ENCODE measurements around the gene SOCS1. TPM values are rescaled to one million over a fixed set of nuclear protein-coding genes. Genes with fewer than 3 reads are reported as not detected.

The SOCS1 gene
- total and polyA plus RNA-seq, 10 donors, result 7.7 to 50.8 (median 21.8) TPM

DNA sequence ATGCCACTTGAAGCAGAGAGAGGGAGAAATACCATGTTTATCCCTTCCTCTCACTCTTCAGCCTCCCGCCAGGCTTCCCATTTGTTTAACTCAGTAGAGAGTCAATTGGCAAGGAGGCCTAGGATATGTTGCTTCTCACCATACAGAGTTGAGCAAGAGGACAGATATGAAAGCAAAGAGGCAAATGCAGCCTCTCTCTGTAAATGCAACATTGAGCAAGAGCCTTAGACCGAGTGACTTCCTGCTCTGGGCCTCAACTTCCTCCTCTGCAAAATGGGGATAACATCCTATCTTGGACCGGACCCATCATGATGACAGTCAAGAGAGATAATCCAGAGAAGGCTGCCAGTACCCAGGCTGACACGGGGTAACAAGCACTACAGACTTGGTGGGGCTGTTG, 36.8 kb downstream of the SOCS1 start:
- DNase-seq, result no peak
- WGBS, 5 donors, result 59 to 85% (median 63%) methylated on average over 4 of the region's 4 CpGs
- intact Hi-C loops (cut with DNase I; ENCODE audit: low total_unique reads), result no loop called here

DNA sequence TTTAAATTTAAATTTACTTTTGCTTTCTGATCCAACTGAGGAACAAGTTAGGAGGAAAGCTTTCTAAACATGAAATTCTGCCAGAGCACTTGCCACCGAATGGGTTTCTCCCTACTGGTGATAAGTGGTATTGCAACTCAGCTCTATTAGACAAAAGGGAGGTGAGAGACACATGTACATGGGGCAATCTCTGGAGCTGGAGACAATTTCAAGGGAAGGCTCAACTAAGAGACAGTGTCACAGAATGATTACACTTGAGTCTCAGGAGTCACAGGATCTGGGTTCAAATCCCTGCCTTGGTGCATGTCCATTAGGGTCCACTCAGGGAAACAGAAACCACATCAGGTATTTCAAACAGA, 37.4 kb downstream of the SOCS1 start:
- TF ChIP-seq POLR2A (IDR thresholded peaks at IDR 0.05), result no peak
- TF ChIP-seq, protein P1, sequence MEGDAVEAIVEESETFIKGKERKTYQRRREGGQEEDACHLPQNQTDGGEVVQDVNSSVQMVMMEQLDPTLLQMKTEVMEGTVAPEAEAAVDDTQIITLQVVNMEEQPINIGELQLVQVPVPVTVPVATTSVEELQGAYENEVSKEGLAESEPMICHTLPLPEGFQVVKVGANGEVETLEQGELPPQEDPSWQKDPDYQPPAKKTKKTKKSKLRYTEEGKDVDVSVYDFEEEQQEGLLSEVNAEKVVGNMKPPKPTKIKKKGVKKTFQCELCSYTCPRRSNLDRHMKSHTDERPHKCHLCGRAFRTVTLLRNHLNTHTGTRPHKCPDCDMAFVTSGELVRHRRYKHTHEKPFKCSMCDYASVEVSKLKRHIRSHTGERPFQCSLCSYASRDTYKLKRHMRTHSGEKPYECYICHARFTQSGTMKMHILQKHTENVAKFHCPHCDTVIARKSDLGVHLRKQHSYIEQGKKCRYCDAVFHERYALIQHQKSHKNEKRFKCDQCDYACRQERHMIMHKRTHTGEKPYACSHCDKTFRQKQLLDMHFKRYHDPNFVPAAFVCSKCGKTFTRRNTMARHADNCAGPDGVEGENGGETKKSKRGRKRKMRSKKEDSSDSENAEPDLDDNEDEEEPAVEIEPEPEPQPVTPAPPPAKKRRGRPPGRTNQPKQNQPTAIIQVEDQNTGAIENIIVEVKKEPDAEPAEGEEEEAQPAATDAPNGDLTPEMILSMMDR (IDR thresholded peaks at IDR 0.05 in 8 of 11, conservative IDR thresholded peaks at IDR 0.05 in 3 of 11), result peak in 8 of 11 experiments; percentile 22 to 55 (median 42)

More for the DNA sequence above, 36.8 kb downstream of the SOCS1 start:
- Histone ChIP-seq H3K36me3 (no peaks in the 10 kb centered on the region), H3K27me3 (replicated peaks in 1 of 7) (no peaks in the 10 kb centered on the region), H3K9me3 (peaks cover 0 to 34% (median 29%) of the 10 kb centered on the region in 8 donors), H3K4me1 (peaks cover 10 to 33% (median 18%) of the 10 kb centered on the region in 6 donors), H3K4me3 (no peak overlapping the region), H3K27ac (peak overlapping the region in 3 of 8 donors; percentile 41 to 76 (median 59))
- TF ChIP-seq POLR2AphosphoS5 (IDR thresholded peaks at IDR 0.05) (peak in 1 of 3 donors; percentile 55), POLR2A (IDR thresholded peaks at IDR 0.05) (no peak)
- TF ChIP-seq, protein P1 (IDR thresholded peaks at IDR 0.05 in 8 of 11, conservative IDR thresholded peaks at IDR 0.05 in 3 of 11), result no peak

DNA sequence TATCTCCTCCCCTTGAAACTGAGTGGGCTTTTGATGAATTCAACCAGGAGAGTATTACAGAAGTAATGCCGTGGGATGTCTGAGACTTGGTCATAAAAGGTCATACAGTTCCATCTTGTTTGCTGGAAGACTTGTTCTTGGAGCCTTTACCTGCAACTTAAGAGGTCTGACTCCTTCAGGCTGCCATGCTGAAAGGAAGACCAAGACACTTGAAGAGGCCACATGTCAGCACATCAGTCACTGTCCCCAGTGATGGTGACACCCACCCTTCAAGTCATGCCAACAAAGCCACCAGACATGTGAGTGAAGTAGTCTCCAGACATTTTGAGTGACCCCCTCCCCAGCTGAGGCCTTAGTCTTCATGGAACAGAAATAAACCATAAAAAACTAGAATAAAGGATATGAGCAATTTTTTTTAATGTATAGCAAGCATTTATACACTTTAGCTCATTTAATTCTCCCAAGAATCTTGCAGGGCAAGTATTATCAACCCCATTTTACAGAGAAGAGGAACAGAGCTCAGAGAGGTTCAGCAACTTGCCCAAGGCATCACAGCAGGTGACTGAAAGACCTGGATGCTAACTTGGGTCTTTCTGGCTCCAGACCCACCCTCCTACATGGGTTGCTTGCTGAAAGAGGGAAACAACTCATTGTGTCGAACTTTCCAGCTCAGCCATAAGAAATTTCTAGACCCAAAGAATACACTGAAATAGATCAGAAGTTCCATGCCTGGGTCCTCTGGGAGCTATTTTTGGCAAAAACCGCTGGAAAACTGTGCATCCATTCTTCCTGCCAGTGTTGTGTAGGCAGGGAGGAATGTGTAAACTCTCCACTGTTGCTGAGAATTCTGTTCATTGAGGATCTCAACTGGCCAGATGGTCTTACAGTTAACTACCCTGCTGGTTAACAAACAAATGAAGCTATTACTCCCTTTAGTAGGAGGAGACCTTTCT, 38.1 kb downstream of the SOCS1 start:
- WGBS, 5 donors, result 72 to 94% (median 91%) methylated on average over 3 of the region's 3 CpGs
- Histone ChIP-seq H3K9me3 (peaks cover 0 to 34% (median 29%) of the 10 kb centered on the region in 8 donors), H3K36me3 (no peaks in the 10 kb centered on the region), H3K27me3 (replicated peaks in 1 of 7) (peaks cover 0 to 5% (median 0%) of the 10 kb centered on the region in 7 donors), H3K27ac (no peak overlapping the region), H3K4me1 (peaks cover 0 to 22% (median 8%) of the 10 kb centered on the region in 6 donors), H3K4me3 (no peak overlapping the region)
- TF ChIP-seq, protein P1 (IDR thresholded peaks at IDR 0.05 in 8 of 11, conservative IDR thresholded peaks at IDR 0.05 in 3 of 11), result no peak
- TF ChIP-seq POLR2A (IDR thresholded peaks at IDR 0.05), result no peak
- TF ChIP-seq POLR2AphosphoS5 (IDR thresholded peaks at IDR 0.05), result no peak
- intact Hi-C loops (cut with DNase I; ENCODE audit: low total_unique reads), result no loop called here
- no peak for DNase-seq

More for the DNA sequence above, 37.4 kb downstream of the SOCS1 start:
- no peak overlapping the region for H3K4me3 ChIP-seq
- peak overlapping the region in 3 of 8 donors; percentile 41 to 76 (median 59) for H3K27ac ChIP-seq
- intact Hi-C loops (cut with DNase I; ENCODE audit: low total_unique reads), result no loop called here
- H3K27me3 ChIP-seq (replicated peaks in 1 of 7), result no peaks in the 10 kb centered on the region
- WGBS, 5 donors, result 85 to 93% (median 92%) methylated on average over 1 of the region's 1 CpG
- H3K36me3 ChIP-seq, result no peaks in the 10 kb centered on the region
- DNase-seq, result no peak
- peaks cover 4 to 27% (median 13%) of the 10 kb centered on the region in 6 donors for H3K4me1 ChIP-seq
- H3K9me3 ChIP-seq, result peaks cover 0 to 34% (median 29%) of the 10 kb centered on the region in 8 donors
